Skeletal muscle tissue (tissue), 4 donors: ENCODE data around the gene KCNG1. TPM values are rescaled to one million over a fixed set of nuclear protein-coding genes. Genes with fewer than 3 reads are reported as not detected.

Experiments used
- H3K27ac ChIP-seq: one replicate; pipeline ENCODE4 v1.7.0; 2013; ENCODE audit warnings: mild to moderate bottlenecking, low read depth, low read length, inconsistent platforms
- H3K27me3 ChIP-seq, 3 donors: one replicate each; pipeline ENCODE4 v1.7.0; 2013; ENCODE audit warnings: low read length in 3 of 3; ENCODE audit not compliant: control insufficient read depth in 3 of 3, insufficient read depth in 3 of 3
- H3K36me3 ChIP-seq, 3 donors: one replicate each; pipeline ENCODE4 v1.7.0; 2013; ENCODE audit warnings: low read length in 3 of 3; ENCODE audit not compliant: control insufficient read depth in 3 of 3, insufficient read depth in 3 of 3
- H3K4me1 ChIP-seq, 3 donors: one replicate each; pipeline ENCODE4 v1.7.0; 2013; ENCODE audit warnings: low read length in 3 of 3, mild to moderate bottlenecking in 3 of 3; ENCODE audit not compliant: control insufficient read depth in 3 of 3, insufficient read depth in 3 of 3
- H3K4me3 ChIP-seq, 3 donors: one replicate each; pipeline ENCODE4 v1.7.0; 2013; ENCODE audit warnings: low read length in 3 of 3
- H3K9ac ChIP-seq, 3 donors: one replicate each; pipeline ENCODE4 v1.7.0; 2013; ENCODE audit warnings: low read length in 3 of 3, mild to moderate bottlenecking in 3 of 3, moderate library complexity in 2 of 3, low read depth in 1 of 3
- H3K9me3 ChIP-seq, 3 donors: one replicate each; pipeline ENCODE4 v1.7.0; 2013; ENCODE audit warnings: low read length in 3 of 3; ENCODE audit not compliant: control insufficient read depth in 3 of 3
- total RNA-seq: library from RNA; depleted of rRNA; stranded (reverse); fragments of >200 nt; gene quantifications from one replicate; pipeline ENCODE4 v1.2.3, GENCODE V29; 2014
- donor health status: Osteomylitis.

KCNG1 gene
- total RNA-seq, 1 donor from 2014 or later = 0.52 TPM

DNA sequence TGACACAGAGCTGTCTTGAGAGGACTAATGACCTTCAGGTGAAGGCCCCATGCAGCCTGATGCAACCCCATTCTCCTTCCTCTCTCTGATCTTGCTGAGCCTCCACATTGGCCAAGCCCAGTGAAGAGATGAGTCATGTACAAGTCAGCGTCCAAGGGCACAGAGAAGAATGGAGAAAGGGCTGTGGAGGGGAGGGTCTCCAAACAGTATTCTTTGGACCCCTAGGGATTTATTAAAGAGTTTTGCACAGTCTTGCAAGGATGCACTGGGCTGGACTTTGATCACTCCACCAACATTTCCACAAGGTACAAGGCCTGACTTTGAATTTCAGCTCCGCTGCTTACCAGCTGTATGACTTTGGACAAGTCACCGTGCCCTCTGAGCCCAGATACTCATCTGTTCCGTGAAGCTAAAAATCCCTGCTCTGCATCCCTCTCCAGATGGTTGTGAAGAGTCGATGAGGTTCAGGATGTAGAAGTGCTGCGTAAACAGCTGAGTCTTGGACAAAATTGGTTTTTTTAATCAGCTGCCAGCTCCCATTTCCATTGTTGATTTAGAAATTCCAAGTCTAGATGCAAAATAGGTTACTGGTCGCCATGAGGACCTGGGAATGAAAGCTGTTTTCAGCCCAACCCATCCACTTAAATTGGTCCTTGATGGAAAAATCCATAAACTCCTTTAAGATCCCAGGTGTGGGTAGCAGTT lies 14.1 kb upstream of the KCNG1 start:
- Histone ChIP-seq H3K36me3 (no peaks in the 10 kb centered on the region), H3K4me3 (no peak overlapping the region), H3K27me3 (peaks cover 16 to 43% (median 35%) of the 10 kb centered on the region in 3 donors), H3K9me3 (peaks cover 0 to under 1% (median 0%) of the 10 kb centered on the region in 3 donors), H3K27ac (no peak overlapping the region), H3K9ac (no peak overlapping the region), H3K4me1 (peaks cover 0 to 3% (median 0%) of the 10 kb centered on the region in 3 donors)

DNA sequence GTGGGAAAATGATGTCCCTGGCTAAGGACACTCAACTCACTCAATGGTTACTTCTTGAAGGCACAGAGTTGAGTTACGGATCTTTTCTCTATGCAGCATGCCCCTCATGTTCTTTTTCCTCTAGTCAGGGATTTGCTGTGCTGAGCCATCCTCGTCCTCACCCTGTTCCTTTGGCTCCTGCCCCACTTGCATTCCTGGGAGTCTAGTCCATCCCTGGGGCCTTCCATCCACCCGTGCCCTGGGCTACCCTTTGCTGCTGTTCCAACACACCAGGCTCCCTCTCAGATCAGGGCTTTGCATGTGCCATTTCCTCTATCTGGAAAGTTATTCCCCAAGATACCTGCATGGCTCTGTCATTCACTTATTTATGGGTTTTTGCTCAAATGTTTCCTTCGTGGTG lies 13.3 kb upstream of the KCNG1 start:
- Histone ChIP-seq H3K27me3 (peaks cover 20 to 47% (median 36%) of the 10 kb centered on the region in 3 donors), H3K9ac (no peak overlapping the region), H3K4me1 (peaks cover 0 to 3% (median 0%) of the 10 kb centered on the region in 3 donors), H3K27ac (no peak overlapping the region), H3K4me3 (no peak overlapping the region), H3K36me3 (no peaks in the 10 kb centered on the region), H3K9me3 (peaks cover 0 to 4% (median 2%) of the 10 kb centered on the region in 3 donors)

DNA sequence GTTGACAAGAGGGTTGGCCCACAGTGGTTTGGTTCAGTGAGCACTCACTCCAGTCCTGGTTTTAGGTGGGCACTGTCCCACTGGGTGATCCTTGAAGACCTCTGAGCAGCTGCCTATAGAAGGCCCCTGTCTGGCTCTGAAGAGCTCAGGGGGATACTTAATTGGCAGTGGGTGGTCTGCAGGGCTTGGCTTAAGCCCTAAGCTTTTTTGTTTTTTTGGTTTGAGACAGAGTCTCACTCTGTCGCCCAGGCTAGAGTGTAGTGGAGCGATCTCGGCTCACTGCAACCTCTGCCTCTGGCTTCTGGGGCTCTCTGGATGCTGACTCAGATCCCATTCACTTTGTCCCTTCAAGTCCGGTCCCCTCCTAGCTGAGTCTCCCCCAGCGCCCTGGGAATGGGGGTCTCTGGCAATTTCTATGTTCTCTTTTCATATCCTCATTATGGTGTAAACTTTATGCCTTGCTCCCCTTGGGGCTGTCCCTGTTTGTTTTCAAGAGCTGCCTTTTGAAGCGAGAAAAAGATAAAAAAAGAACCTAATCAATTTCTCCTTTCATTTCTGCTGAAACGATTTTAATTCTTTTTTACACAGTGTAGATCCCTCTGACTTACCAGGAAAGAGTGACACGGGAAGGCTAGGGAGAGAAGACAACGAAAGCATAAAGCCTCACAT lies 12.2 kb upstream of the KCNG1 start:
- Histone ChIP-seq H3K36me3 (no peaks in the 10 kb centered on the region), H3K27me3 (peaks cover 22 to 47% (median 44%) of the 10 kb centered on the region in 3 donors), H3K4me1 (peaks cover 0 to 10% (median 0%) of the 10 kb centered on the region in 3 donors), H3K9me3 (peaks cover 0 to 4% (median 2%) of the 10 kb centered on the region in 3 donors), H3K9ac (no peak overlapping the region), H3K27ac (no peak overlapping the region), H3K4me3 (no peak overlapping the region)

DNA sequence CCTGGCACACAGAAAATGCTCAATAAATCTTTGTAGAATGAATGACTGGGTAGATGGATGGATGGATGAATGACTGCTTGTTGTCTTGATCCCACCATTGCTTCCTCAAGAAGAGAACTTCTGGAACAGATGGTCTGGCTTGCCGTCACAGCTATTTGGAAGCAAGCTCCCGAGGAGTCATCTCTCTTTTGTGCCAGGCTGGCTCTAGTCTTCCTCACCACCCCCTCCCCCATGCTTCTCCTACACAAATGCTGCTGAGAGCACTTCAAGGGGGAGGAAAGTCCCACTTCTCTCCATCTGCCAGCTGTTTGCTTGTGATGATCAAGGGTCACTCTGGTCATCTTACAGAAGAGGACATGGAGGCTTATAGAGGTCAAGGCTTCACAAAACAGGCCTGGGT lies 11.6 kb upstream of the KCNG1 start:
- Histone ChIP-seq H3K27me3 (peaks cover 28 to 52% (median 48%) of the 10 kb centered on the region in 3 donors), H3K4me3 (no peak overlapping the region), H3K27ac (no peak overlapping the region), H3K9ac (no peak overlapping the region), H3K36me3 (no peaks in the 10 kb centered on the region), H3K4me1 (peaks cover 0 to 10% (median 0%) of the 10 kb centered on the region in 3 donors), H3K9me3 (peaks cover 0 to 4% (median 2%) of the 10 kb centered on the region in 3 donors)

DNA sequence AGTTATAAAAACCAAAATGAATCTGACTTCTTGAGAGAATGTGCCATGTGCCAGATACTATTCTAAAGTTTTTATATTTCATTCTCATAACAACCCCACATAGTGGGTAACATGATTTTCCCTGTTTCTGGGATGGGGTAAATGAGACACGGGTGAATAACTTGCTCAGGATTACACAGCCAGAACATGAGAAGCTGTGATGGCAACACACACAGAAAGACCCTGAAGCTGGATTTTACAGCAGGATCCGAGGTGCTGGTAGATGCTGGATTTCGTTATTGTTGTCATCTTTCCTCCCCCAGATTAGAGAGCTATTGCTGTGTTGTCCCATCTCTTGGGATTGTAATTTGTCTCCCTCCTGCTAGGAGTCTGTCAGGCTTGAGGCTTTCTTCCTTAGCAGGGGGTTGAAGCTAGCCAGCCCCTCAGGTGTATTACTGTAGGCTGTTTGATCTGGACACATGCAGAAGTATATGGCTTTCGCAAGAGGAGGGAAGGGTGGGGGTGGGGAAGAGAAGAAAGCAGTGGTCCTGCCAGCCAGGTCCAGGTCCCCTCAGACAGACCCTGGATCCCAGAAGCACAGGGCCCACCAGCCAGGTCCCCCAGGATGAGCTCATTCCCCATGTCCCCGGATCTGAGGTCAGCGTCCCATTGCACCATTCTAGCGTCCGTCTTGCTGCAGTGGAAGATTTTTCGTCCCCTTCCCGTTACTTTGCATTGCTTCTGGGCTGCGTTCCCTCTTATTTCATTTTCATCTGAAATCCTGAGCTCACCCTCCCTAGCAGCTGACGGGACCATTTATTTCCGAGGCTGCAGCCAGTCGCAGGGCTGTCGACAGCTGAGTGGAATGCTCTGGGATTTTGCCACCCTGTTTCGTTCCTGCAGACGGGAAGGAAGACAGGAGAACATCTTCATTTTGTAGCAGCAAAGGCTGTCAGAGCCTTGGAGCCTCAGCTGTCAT lies 7.3 kb upstream of the KCNG1 start:
- Histone ChIP-seq H3K36me3 (no peaks in the 10 kb centered on the region), H3K4me1 (peaks cover 0 to 10% (median 0%) of the 10 kb centered on the region in 3 donors), H3K9me3 (peaks cover 0 to 4% (median 2%) of the 10 kb centered on the region in 3 donors), H3K27me3 (peaks cover 35 to 66% (median 53%) of the 10 kb centered on the region in 3 donors), H3K4me3 (no peak overlapping the region), H3K9ac (no peak overlapping the region), H3K27ac (no peak overlapping the region)

DNA sequence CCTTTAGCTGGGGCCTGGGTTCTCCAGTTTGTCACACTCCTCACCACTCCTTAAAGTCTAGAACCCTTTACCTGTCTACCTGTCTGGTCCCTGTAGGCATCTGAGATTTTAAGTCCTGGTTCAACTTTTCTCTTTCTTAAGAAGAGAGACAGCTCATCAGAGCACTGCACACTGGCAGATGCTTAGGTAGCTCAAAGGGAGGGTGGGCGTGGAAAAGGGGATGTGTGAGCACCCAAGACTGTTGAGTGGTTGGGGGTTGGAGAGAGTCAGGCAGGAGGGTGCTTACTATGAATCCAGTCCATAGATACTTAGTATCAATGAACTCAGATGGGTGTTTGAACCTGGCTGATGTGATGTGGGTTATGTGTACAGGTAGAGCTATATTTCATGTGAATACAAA lies 6.6 kb upstream of the KCNG1 start:
- H3K9me3 ChIP-seq = peaks cover 0 to 4% (median 2%) of the 10 kb centered on the region in 3 donors
- no peaks in the 10 kb centered on the region for H3K36me3 ChIP-seq
- H3K27ac ChIP-seq = no peak overlapping the region
- H3K9ac ChIP-seq = no peak overlapping the region
- H3K4me3 ChIP-seq = no peak overlapping the region
- peaks cover 0 to 10% (median 0%) of the 10 kb centered on the region in 3 donors for H3K4me1 ChIP-seq
- peaks cover 36 to 62% (median 48%) of the 10 kb centered on the region in 3 donors for H3K27me3 ChIP-seq

DNA sequence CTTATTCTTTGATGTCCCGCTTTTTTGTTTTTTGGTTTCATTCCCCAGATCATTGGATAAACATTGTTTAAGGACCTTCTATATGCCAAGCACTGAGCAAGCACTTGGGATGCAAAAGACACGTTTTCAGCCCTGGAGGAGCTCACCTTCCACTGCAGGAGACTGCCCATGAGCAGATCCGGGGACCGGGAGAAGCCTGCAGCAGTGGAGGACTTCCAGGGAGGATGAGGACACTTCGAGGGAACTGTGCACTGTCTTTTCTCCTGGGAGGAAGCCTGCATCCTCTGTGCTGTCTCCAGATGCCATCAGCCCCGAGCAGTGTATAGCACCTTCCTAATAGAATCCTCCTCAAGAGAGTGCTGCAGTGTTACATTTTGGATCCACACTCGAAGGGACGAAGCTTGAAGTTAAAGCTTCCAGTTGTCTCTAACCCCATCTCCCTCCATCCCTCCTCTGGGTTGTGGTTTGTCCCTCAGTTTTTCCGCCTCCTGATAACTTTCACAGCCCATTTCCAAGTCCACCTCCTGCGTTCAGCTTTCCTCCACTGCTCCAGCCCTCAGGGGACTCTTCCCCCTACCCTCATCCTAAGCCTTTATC lies 5.8 kb upstream of the KCNG1 start:
- Histone ChIP-seq H3K9me3 (peaks cover 0 to 4% (median 2%) of the 10 kb centered on the region in 3 donors), H3K27ac (no peak overlapping the region), H3K4me1 (peaks cover 0 to 11% (median 0%) of the 10 kb centered on the region in 3 donors), H3K36me3 (no peaks in the 10 kb centered on the region), H3K4me3 (no peak overlapping the region), H3K27me3 (peaks cover 43 to 67% (median 53%) of the 10 kb centered on the region in 3 donors), H3K9ac (no peak overlapping the region)

DNA sequence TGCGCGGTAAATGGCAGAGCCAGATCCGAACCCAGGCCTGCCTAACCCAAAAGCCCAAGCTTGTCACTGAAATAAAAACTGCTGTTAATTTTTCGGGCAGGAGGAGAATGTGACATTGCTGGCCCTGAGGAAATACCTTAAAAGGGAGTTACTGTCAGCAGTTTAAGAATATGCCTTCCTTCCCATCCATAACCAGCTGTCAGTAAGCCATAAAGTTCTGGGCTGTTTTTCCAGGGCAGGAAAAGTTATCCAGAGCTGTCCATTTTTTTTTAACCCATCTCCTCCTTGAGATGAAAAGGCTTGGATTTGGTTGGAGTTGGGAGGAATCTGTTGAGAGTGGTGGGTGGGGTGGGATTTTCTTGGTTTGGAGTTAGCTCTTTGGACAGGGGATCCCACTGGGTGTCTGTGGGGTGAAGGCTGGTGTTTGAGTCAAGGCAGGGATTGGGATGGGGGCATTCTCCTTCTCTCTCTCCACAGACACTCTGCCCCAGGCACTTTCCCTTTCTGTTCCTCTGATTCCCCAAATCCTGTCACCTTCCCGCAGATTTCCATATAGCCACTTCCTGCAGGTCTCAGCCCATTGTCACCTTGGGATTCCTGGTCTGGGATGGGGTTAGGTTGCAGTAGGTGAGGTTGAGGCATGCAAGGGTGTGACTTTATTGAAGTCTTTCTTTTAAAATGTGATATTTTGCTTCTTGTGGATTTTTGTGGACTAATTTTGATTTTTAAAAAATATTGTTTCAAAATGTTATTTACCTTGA lies 4.3 kb upstream of the KCNG1 start:
- Histone ChIP-seq H3K27me3 (peaks cover 49 to 75% (median 63%) of the 10 kb centered on the region in 3 donors), H3K36me3 (no peaks in the 10 kb centered on the region), H3K9me3 (peaks cover 0 to 4% (median 2%) of the 10 kb centered on the region in 3 donors), H3K9ac (no peak overlapping the region), H3K27ac (no peak overlapping the region), H3K4me3 (no peak overlapping the region), H3K4me1 (peaks cover 0 to 18% (median 5%) of the 10 kb centered on the region in 3 donors)

DNA sequence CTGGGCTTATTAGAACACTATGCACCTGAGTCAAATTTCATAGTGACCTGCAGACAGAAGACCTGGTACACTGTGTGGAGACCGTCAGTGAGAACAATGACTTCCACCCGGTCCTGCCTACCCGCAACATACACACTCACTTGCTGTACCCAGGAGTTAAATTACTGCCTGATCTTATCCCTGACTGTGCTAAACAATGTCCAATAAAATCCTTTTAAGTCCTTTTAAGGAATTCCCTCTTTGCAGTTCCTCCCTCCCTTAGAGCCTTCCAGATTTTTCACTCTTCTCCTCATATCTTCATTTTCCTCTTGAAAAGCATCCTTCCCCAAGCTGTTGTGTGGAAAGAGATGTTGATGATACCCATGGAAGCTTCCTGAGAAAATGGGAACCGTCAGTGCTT lies 3.4 kb upstream of the KCNG1 start:
- H3K27ac ChIP-seq = no peak overlapping the region
- H3K4me3 ChIP-seq = no peak overlapping the region
- H3K36me3 ChIP-seq = no peaks in the 10 kb centered on the region
- H3K9ac ChIP-seq = no peak overlapping the region
- no peaks in the 10 kb centered on the region for H3K9me3 ChIP-seq
- peaks cover 50 to 74% (median 62%) of the 10 kb centered on the region in 3 donors for H3K27me3 ChIP-seq
- peaks cover 0 to 18% (median 5%) of the 10 kb centered on the region in 3 donors for H3K4me1 ChIP-seq
